ENCODE measurements around the gene DENND6B. TPM values are rescaled to one million over a fixed set of nuclear protein-coding genes. Genes with fewer than 3 reads are reported as not detected.

Gene DENND6B
- total RNA-seq, 4 donors from 2014 or later: 4.3 to 14.3 (median 9.3) TPM

DNA sequence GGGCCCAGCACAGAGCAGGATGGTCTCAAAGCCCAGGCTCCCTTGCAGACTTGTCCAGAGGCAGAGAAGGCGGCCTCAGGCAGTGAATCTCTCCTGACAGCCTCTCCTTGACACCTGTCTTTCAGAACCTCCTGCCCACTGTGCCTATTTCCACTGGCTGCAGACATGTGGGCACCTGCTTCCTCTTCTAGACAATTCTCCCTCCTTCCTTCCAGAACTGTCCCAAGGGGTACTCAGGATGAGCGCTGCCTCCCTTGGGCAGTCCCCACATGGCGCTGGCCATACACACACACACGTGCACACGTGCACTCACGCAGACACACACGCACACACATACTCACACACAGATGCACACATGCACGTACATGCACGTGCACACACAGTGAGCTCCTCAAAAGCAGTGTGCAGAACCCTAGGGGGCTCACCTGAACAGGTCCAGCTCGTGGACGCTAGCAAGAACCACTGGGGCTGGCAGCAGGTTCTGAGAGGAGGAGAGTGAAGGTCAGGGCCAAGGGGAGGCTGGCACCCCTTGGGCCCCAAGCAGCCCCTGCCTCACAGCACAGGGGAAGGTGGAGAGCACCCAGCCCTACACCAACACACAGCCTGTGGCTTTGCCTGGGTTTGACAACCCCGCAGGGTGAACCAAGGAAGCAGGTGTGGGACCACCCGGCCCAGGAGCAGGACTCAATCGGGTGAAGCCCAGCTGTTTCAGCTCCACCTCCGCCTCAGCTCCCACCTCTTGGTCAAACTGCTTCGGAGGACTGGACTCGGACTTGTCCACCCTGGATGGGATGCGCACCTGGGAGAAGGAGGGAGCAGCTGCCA, 11.3 kb downstream of the DENND6B start:
- H3K9me3 ChIP-seq: no peaks in the 10 kb centered on the region
- TF ChIP-seq, protein P1, sequence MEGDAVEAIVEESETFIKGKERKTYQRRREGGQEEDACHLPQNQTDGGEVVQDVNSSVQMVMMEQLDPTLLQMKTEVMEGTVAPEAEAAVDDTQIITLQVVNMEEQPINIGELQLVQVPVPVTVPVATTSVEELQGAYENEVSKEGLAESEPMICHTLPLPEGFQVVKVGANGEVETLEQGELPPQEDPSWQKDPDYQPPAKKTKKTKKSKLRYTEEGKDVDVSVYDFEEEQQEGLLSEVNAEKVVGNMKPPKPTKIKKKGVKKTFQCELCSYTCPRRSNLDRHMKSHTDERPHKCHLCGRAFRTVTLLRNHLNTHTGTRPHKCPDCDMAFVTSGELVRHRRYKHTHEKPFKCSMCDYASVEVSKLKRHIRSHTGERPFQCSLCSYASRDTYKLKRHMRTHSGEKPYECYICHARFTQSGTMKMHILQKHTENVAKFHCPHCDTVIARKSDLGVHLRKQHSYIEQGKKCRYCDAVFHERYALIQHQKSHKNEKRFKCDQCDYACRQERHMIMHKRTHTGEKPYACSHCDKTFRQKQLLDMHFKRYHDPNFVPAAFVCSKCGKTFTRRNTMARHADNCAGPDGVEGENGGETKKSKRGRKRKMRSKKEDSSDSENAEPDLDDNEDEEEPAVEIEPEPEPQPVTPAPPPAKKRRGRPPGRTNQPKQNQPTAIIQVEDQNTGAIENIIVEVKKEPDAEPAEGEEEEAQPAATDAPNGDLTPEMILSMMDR (IDR thresholded peaks at IDR 0.05): no peak
- TF ChIP-seq POLR2A (IDR thresholded peaks at IDR 0.05): no peak
- intact Hi-C loops (cut with DNase I): no loop called here
- no peak for DNase-seq
- no peak overlapping the region for H3K27ac ChIP-seq
- no peak overlapping the region for H3K4me3 ChIP-seq (replicated peaks in 1 of 3)
- WGBS, 2 donors: 91 to 95% methylated on average over 9 to 14 of the region's 18 CpGs
- H3K4me1 ChIP-seq: peaks cover 7 to 19% of the 10 kb centered on the region in 2 donors
- H3K27me3 ChIP-seq: no peaks in the 10 kb centered on the region
- H3K36me3 ChIP-seq: no peaks in the 10 kb centered on the region

DNA sequence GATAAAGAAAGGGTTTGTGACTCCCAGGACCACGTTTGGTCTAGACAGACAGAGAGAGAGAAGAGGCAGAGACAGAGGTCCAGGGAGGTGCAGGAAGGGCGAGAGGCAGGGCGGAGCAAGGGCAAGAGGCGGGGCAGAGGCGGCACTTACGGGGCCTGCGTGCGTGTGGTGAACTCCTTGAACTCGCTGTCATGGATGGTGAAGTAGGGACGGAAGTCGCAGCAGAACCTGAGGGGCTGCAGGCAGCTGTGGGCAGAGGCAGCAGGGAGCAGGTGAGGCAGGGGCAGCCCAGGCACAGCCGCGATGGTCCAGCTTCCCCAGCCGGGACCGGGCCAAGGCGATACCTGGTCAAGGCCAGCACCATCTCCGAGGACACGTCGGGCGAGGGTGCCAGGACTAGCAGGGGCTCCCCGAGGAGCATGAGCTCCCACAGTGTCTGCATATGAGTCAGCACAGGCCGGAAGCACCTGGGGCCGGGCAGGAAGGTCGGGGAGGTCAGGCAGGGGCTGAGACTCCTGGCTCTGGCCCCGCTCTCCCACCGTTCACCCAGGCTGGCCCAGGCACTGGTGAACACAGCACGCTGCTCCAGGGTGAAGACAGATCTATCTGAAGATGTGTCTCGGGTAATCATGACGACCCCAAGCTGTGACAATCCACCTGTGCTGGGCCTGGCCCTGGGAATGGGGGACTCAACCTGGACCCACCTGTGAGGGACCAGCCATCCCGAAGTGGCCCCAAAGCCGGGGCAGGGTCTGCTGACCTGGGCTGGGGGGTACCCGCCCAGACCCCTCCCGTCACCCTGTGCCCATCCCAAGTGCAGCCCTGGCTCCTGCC, 12.1 kb downstream of the DENND6B start:
- Histone ChIP-seq H3K36me3 (no peaks in the 10 kb centered on the region), H3K4me1 (peaks cover 15 to 26% of the 10 kb centered on the region in 2 donors), H3K27me3 (no peaks in the 10 kb centered on the region), H3K4me3 (replicated peaks in 1 of 3) (no peak overlapping the region), H3K9me3 (no peaks in the 10 kb centered on the region), H3K27ac (peak overlapping the region in 1 of 3 donors; percentile 33)
- 41 to 53% methylated on average over 18 to 30 of the region's 33 CpGs for WGBS, 2 donors
- TF ChIP-seq POLR2A (IDR thresholded peaks at IDR 0.05): peak in 1 of 2 donors; percentile 7
- TF ChIP-seq, protein P1 (IDR thresholded peaks at IDR 0.05): no peak
- intact Hi-C loops (cut with DNase I): loop anchor here (5.0 kb wide), 1 partner anchor 37 kb away; no protein-coding TSS in a partner anchor
- peak; percentile 84 to 85 for DNase-seq

DNA sequence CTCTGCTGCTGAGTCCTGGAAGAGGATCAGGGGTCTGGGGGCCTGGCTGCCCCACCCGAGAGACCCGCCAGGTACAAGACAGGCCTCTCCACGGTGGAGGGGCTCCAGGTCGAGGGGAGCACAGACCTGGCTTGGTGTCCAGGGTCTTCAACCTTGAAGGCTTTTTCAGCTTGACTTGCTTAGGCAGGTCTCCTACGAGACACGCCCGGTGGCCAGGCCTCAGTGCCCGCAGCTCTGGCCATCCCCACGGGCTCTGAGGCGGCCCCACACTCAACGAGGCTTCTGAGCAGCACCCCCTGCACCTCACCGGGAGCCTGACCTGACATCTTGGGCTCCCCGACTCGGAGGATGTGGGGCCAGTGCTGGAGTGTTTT, 12.7 kb downstream of the DENND6B start:
- no peaks in the 10 kb centered on the region for H3K9me3 ChIP-seq
- 53 to 55% methylated on average over 3 of the region's 14 CpGs for WGBS, 2 donors
- H3K36me3 ChIP-seq: no peaks in the 10 kb centered on the region
- intact Hi-C loops (cut with DNase I): loop anchor here (5.0 kb wide), 1 partner anchor 37 kb away; no protein-coding TSS in a partner anchor
- no peak for TF ChIP-seq POLR2A (IDR thresholded peaks at IDR 0.05)
- TF ChIP-seq, protein P1 (IDR thresholded peaks at IDR 0.05): no peak
- no peaks in the 10 kb centered on the region for H3K27me3 ChIP-seq
- no peak overlapping the region for H3K4me3 ChIP-seq (replicated peaks in 1 of 3)
- peaks cover 21 to 32% of the 10 kb centered on the region in 2 donors for H3K4me1 ChIP-seq
- no peak overlapping the region for H3K27ac ChIP-seq
- no peak for DNase-seq

DNA sequence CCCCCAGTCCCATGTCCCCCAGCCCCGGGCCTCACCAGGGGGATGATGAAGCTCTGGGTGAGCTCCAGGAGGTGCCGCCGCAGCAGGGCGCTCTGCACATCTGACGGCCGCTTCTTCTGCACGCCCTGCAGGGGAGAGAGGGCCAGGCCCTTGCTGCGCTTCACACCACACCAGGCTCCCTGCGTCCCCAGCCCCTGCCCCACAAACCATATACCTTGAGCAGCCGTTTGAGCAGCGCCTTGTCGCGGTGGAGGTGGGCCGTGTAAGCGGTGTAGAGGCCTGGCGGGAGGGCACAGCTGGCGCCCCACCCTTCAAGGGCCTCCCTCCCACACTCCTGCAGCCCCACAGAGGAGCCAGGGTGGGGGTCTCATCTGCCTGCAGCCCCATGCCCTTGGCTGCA, 13.2 kb downstream of the DENND6B start:
- DNase-seq: no peak
- Histone ChIP-seq H3K36me3 (no peaks in the 10 kb centered on the region), H3K4me3 (replicated peaks in 1 of 3) (no peak overlapping the region), H3K27me3 (no peaks in the 10 kb centered on the region), H3K9me3 (no peaks in the 10 kb centered on the region), H3K27ac (no peak overlapping the region), H3K4me1 (peaks cover 23 to 36% of the 10 kb centered on the region in 2 donors)
- 91 to 94% methylated on average over 15 of the region's 17 CpGs for WGBS, 2 donors
- no peak for TF ChIP-seq POLR2A (IDR thresholded peaks at IDR 0.05)
- TF ChIP-seq, protein P1 (IDR thresholded peaks at IDR 0.05): no peak
- intact Hi-C loops (cut with DNase I): loop anchor here (5.0 kb wide), 1 partner anchor 36 kb away; no protein-coding TSS in a partner anchor
